ENCODE measurements around the gene SCAF1.
A peak's percentile ranks its signal among the peaks of the same experiment; 100 is the strongest.

SCAF1 gene

GRCh38 chr19:49658139-49658517 is 16.1 kb downstream of the SCAF1 start:
- TF ChIP-seq SUZ12 (IDR thresholded peaks at IDR 0.05; ENCODE audit: extremely low read depth, insufficient read depth, insufficient read length) (no peak), YY1 (IDR thresholded peaks at IDR 0.05; ENCODE audit: insufficient read depth, insufficient read length) (no peak), ZNF274 (IDR thresholded peaks at IDR 0.05; ENCODE audit: low read depth, low read length) (no peak)
- Histone ChIP-seq H3K27me3 (ENCODE audit: insufficient read depth, insufficient read length) (no peaks in the 10 kb centered on the region), H3K9ac (ENCODE audit: insufficient read length, low read depth) (peak overlapping the region; percentile 42), H3K4me3 (ENCODE audit: insufficient read length, low read depth) (no peak overlapping the region), H3K4me1 (ENCODE audit: insufficient read depth, insufficient read length) (peaks cover 24% of the 10 kb centered on the region), H3K9me3 (ENCODE audit: insufficient read depth, low read length) (no peaks in the 10 kb centered on the region; the same call in 1 of the 2 replicates), H3K36me3 (ENCODE audit: insufficient read depth, insufficient read length, low read length) (peaks cover 93% of the 10 kb centered on the region)
- DNase-seq (ENCODE audit: low read depth, low spot score): no peak

GRCh38 chr19:49658566-49659442 is 16.8 kb downstream of the SCAF1 start:
- H3K36me3 ChIP-seq (ENCODE audit: insufficient read depth, insufficient read length, low read length): peaks cover 90% of the 10 kb centered on the region
- no peak for DNase-seq (ENCODE audit: low read depth, low spot score)
- no peak overlapping the region for H3K4me3 ChIP-seq (ENCODE audit: insufficient read length, low read depth)
- H3K4me1 ChIP-seq (ENCODE audit: insufficient read depth, insufficient read length): peaks cover 24% of the 10 kb centered on the region
- H3K9ac ChIP-seq (ENCODE audit: insufficient read length, low read depth): no peak overlapping the region
- H3K27me3 ChIP-seq (ENCODE audit: insufficient read depth, insufficient read length): no peaks in the 10 kb centered on the region
- no peaks in the 10 kb centered on the region; the same call in 1 of the 2 replicates for H3K9me3 ChIP-seq (ENCODE audit: insufficient read depth, low read length)
- TF ChIP-seq YY1 (IDR thresholded peaks at IDR 0.05; ENCODE audit: insufficient read depth, insufficient read length): no peak
- TF ChIP-seq SUZ12 (IDR thresholded peaks at IDR 0.05; ENCODE audit: extremely low read depth, insufficient read depth, insufficient read length): no peak
- TF ChIP-seq ZNF274 (IDR thresholded peaks at IDR 0.05; ENCODE audit: low read depth, low read length): no peak

GRCh38 chr19:49660338-49660961 is 18.4 kb downstream of the SCAF1 start:
- H3K36me3 ChIP-seq (ENCODE audit: insufficient read depth, insufficient read length, low read length): peaks cover 75% of the 10 kb centered on the region
- no peak overlapping the region for H3K4me3 ChIP-seq (ENCODE audit: insufficient read length, low read depth)
- peaks cover 24% of the 10 kb centered on the region for H3K4me1 ChIP-seq (ENCODE audit: insufficient read depth, insufficient read length)
- no peak for TF ChIP-seq SUZ12 (IDR thresholded peaks at IDR 0.05; ENCODE audit: extremely low read depth, insufficient read depth, insufficient read length)
- no peak for TF ChIP-seq YY1 (IDR thresholded peaks at IDR 0.05; ENCODE audit: insufficient read depth, insufficient read length)
- no peak for TF ChIP-seq ZNF274 (IDR thresholded peaks at IDR 0.05; ENCODE audit: low read depth, low read length)
- no peaks in the 10 kb centered on the region for H3K27me3 ChIP-seq (ENCODE audit: insufficient read depth, insufficient read length)
- no peak for DNase-seq (ENCODE audit: low read depth, low spot score)
- H3K9ac ChIP-seq (ENCODE audit: insufficient read length, low read depth): peak overlapping the region; percentile 3
- no peaks in the 10 kb centered on the region; the same call in 1 of the 2 replicates for H3K9me3 ChIP-seq (ENCODE audit: insufficient read depth, low read length)

GRCh38 chr19:49662011-49662410 is 20.0 kb downstream of the SCAF1 start:
- no peaks in the 10 kb centered on the region for H3K27me3 ChIP-seq (ENCODE audit: insufficient read depth, insufficient read length)
- H3K9ac ChIP-seq (ENCODE audit: insufficient read length, low read depth): no peak overlapping the region
- H3K4me1 ChIP-seq (ENCODE audit: insufficient read depth, insufficient read length): peaks cover 14% of the 10 kb centered on the region
- no peaks in the 10 kb centered on the region; the same call in 1 of the 2 replicates for H3K9me3 ChIP-seq (ENCODE audit: insufficient read depth, low read length)
- H3K4me3 ChIP-seq (ENCODE audit: insufficient read length, low read depth): no peak overlapping the region
- H3K36me3 ChIP-seq (ENCODE audit: insufficient read depth, insufficient read length, low read length): peaks cover 60% of the 10 kb centered on the region
- DNase-seq (ENCODE audit: low read depth, low spot score): no peak
- TF ChIP-seq SUZ12 (IDR thresholded peaks at IDR 0.05; ENCODE audit: extremely low read depth, insufficient read depth, insufficient read length) (no peak), YY1 (IDR thresholded peaks at IDR 0.05; ENCODE audit: insufficient read depth, insufficient read length) (no peak), ZNF274 (IDR thresholded peaks at IDR 0.05; ENCODE audit: low read depth, low read length) (no peak)

- DNase-seq (ENCODE audit: low read depth, low spot score): no peak
- Histone ChIP-seq H3K9ac (ENCODE audit: insufficient read length, low read depth) (peak overlapping the region; percentile 15), H3K4me3 (ENCODE audit: insufficient read length, low read depth) (no peak overlapping the region), H3K4me1 (ENCODE audit: insufficient read depth, insufficient read length) (peaks cover 9% of the 10 kb centered on the region), H3K36me3 (ENCODE audit: insufficient read depth, insufficient read length, low read length) (peaks cover 59% of the 10 kb centered on the region), H3K27me3 (ENCODE audit: insufficient read depth, insufficient read length) (no peaks in the 10 kb centered on the region), H3K9me3 (ENCODE audit: insufficient read depth, low read length) (no peaks in the 10 kb centered on the region; the same call in 1 of the 2 replicates)
- TF ChIP-seq SUZ12 (IDR thresholded peaks at IDR 0.05; ENCODE audit: extremely low read depth, insufficient read depth, insufficient read length): no peak
- no peak for TF ChIP-seq ZNF274 (IDR thresholded peaks at IDR 0.05; ENCODE audit: low read depth, low read length)
- TF ChIP-seq YY1 (IDR thresholded peaks at IDR 0.05; ENCODE audit: insufficient read depth, insufficient read length): no peak
Measured at GRCh38 chr19:49663224-49663623, 21.2 kb downstream of the SCAF1 start.

- Histone ChIP-seq H3K4me3 (ENCODE audit: insufficient read length, low read depth) (peak overlapping the region; percentile 88), H3K9ac (ENCODE audit: insufficient read length, low read depth) (peak overlapping the region; percentile 97), H3K36me3 (ENCODE audit: insufficient read depth, insufficient read length, low read length) (peaks cover 58% of the 10 kb centered on the region), H3K4me1 (ENCODE audit: insufficient read depth, insufficient read length) (peaks cover 7% of the 10 kb centered on the region), H3K27me3 (ENCODE audit: insufficient read depth, insufficient read length) (no peaks in the 10 kb centered on the region), H3K9me3 (ENCODE audit: insufficient read depth, low read length) (no peaks in the 10 kb centered on the region; the same call in 1 of the 2 replicates)
- TF ChIP-seq SUZ12 (IDR thresholded peaks at IDR 0.05; ENCODE audit: extremely low read depth, insufficient read depth, insufficient read length) (no peak), YY1 (IDR thresholded peaks at IDR 0.05; ENCODE audit: insufficient read depth, insufficient read length) (no peak), ZNF274 (IDR thresholded peaks at IDR 0.05; ENCODE audit: low read depth, low read length) (no peak)
- DNase-seq (ENCODE audit: low read depth, low spot score): no peak
Measured at GRCh38 chr19:49664171-49665035, 22.4 kb downstream of the SCAF1 start.

Measured in NT2/D1 (cell line).